Measurements from ENCODE around the gene SNRNP25. TPM values are rescaled to one million over a fixed set of nuclear protein-coding genes. Genes with fewer than 3 reads are reported as not detected.

SNRNP25 gene
- total and polyA plus RNA-seq, 9 of the 15 experiments (the other 6 are each of a cell fraction or from before 2014, with no cell fraction given) = 59.0 to 176 (median 108) TPM

- TF ChIP-seq ZNF324 (CRISPR knock-in tag; IDR thresholded peaks at IDR 0.05) (no peak), ZNF140 (CRISPR knock-in tag; IDR thresholded peaks at IDR 0.05) (no peak), E2F3 (CRISPR knock-in tag; IDR thresholded peaks at IDR 0.05) (no peak), MEIS2 (IDR thresholded peaks at IDR 0.05; ENCODE audit: partially characterized antibody) (no peak), KLF10 (CRISPR knock-in tag; IDR thresholded peaks at IDR 0.05) (no peak), ZNF695 (CRISPR knock-in tag; IDR thresholded peaks at IDR 0.05) (no peak), PHF21A (IDR thresholded peaks at IDR 0.05; ENCODE audit: borderline replicate concordance, low read depth) (no peak), ZBTB11 (CRISPR knock-in tag; IDR thresholded peaks at IDR 0.05) (0 out of 6 replicates have a peak, but pooled peaks of 1 of the 3 experiments have one; percentile 20), TAF15 (IDR thresholded peaks at IDR 0.05; ENCODE audit: low read depth, low read length) (no peak), DACH1 (IDR thresholded peaks at IDR 0.05; ENCODE audit: partially characterized antibody) (no peak)
- TF ChIP-seq, protein P1, sequence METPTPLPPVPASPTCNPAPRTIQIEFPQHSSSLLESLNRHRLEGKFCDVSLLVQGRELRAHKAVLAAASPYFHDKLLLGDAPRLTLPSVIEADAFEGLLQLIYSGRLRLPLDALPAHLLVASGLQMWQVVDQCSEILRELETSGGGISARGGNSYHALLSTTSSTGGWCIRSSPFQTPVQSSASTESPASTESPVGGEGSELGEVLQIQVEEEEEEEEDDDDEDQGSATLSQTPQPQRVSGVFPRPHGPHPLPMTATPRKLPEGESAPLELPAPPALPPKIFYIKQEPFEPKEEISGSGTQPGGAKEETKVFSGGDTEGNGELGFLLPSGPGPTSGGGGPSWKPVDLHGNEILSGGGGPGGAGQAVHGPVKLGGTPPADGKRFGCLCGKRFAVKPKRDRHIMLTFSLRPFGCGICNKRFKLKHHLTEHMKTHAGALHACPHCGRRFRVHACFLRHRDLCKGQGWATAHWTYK (CRISPR knock-in tag; IDR thresholded peaks at IDR 0.05) = no peak
- TF ChIP-seq, protein P2, sequence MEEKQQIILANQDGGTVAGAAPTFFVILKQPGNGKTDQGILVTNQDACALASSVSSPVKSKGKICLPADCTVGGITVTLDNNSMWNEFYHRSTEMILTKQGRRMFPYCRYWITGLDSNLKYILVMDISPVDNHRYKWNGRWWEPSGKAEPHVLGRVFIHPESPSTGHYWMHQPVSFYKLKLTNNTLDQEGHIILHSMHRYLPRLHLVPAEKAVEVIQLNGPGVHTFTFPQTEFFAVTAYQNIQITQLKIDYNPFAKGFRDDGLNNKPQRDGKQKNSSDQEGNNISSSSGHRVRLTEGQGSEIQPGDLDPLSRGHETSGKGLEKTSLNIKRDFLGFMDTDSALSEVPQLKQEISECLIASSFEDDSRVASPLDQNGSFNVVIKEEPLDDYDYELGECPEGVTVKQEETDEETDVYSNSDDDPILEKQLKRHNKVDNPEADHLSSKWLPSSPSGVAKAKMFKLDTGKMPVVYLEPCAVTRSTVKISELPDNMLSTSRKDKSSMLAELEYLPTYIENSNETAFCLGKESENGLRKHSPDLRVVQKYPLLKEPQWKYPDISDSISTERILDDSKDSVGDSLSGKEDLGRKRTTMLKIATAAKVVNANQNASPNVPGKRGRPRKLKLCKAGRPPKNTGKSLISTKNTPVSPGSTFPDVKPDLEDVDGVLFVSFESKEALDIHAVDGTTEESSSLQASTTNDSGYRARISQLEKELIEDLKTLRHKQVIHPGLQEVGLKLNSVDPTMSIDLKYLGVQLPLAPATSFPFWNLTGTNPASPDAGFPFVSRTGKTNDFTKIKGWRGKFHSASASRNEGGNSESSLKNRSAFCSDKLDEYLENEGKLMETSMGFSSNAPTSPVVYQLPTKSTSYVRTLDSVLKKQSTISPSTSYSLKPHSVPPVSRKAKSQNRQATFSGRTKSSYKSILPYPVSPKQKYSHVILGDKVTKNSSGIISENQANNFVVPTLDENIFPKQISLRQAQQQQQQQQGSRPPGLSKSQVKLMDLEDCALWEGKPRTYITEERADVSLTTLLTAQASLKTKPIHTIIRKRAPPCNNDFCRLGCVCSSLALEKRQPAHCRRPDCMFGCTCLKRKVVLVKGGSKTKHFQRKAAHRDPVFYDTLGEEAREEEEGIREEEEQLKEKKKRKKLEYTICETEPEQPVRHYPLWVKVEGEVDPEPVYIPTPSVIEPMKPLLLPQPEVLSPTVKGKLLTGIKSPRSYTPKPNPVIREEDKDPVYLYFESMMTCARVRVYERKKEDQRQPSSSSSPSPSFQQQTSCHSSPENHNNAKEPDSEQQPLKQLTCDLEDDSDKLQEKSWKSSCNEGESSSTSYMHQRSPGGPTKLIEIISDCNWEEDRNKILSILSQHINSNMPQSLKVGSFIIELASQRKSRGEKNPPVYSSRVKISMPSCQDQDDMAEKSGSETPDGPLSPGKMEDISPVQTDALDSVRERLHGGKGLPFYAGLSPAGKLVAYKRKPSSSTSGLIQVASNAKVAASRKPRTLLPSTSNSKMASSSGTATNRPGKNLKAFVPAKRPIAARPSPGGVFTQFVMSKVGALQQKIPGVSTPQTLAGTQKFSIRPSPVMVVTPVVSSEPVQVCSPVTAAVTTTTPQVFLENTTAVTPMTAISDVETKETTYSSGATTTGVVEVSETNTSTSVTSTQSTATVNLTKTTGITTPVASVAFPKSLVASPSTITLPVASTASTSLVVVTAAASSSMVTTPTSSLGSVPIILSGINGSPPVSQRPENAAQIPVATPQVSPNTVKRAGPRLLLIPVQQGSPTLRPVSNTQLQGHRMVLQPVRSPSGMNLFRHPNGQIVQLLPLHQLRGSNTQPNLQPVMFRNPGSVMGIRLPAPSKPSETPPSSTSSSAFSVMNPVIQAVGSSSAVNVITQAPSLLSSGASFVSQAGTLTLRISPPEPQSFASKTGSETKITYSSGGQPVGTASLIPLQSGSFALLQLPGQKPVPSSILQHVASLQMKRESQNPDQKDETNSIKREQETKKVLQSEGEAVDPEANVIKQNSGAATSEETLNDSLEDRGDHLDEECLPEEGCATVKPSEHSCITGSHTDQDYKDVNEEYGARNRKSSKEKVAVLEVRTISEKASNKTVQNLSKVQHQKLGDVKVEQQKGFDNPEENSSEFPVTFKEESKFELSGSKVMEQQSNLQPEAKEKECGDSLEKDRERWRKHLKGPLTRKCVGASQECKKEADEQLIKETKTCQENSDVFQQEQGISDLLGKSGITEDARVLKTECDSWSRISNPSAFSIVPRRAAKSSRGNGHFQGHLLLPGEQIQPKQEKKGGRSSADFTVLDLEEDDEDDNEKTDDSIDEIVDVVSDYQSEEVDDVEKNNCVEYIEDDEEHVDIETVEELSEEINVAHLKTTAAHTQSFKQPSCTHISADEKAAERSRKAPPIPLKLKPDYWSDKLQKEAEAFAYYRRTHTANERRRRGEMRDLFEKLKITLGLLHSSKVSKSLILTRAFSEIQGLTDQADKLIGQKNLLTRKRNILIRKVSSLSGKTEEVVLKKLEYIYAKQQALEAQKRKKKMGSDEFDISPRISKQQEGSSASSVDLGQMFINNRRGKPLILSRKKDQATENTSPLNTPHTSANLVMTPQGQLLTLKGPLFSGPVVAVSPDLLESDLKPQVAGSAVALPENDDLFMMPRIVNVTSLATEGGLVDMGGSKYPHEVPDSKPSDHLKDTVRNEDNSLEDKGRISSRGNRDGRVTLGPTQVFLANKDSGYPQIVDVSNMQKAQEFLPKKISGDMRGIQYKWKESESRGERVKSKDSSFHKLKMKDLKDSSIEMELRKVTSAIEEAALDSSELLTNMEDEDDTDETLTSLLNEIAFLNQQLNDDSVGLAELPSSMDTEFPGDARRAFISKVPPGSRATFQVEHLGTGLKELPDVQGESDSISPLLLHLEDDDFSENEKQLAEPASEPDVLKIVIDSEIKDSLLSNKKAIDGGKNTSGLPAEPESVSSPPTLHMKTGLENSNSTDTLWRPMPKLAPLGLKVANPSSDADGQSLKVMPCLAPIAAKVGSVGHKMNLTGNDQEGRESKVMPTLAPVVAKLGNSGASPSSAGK (IDR thresholded peaks at IDR 0.05) = no peak
Measured at GRCh38 chr16:65745-66144, 12.1 kb downstream of the SNRNP25 start (continued).
